WERI-Rb-1 (cell line): ENCODE measurements around the gene KCNT1.

Source experiments
- DNase-seq: peaks from one replicate; pipeline ENCODE4 v3.0.0-alpha.2; 2020
- H3K27ac ChIP-seq: fragments of 250-450 bp; sonication (Bioruptor Pico); 2 replicates; pipeline ENCODE4 v1.5.1; 2020; ENCODE audit warnings: mild to moderate bottlenecking, moderate library complexity
- H3K27me3 ChIP-seq: fragments of 250-450 bp; sonication (Bioruptor Pico); 2 replicates; pipeline ENCODE4 v1.5.1; 2021; ENCODE audit warnings: mild to moderate bottlenecking, low read depth, moderate library complexity; ENCODE audit not compliant: insufficient read depth, severe bottlenecking
- H3K36me3 ChIP-seq: fragments of 250-450 bp; sonication (Bioruptor Pico); 2 replicates; pipeline ENCODE4 v1.5.1; 2020; ENCODE audit warnings: mild to moderate bottlenecking, moderate library complexity
- H3K4me3 ChIP-seq: 2 replicates; pipeline ENCODE4 v1.5.1; 2011; ENCODE audit warnings: low read depth, mild to moderate bottlenecking, control low read depth, low read length
- H3K9me3 ChIP-seq: fragments of 250-450 bp; sonication (Bioruptor Pico); 2 replicates; pipeline ENCODE4 v1.5.1; 2021; ENCODE audit warnings: mild to moderate bottlenecking, moderate library complexity; ENCODE audit not compliant: severe bottlenecking
- TF ChIP-seq, protein P1 (sequence below): IDR thresholded peaks from 2 replicates; pipeline ENCODE4 v1.5.1; 2011; ENCODE audit warnings: low read depth, mild to moderate bottlenecking, control low read depth, inconsistent platforms, low read length

KCNT1 gene

DNA sequence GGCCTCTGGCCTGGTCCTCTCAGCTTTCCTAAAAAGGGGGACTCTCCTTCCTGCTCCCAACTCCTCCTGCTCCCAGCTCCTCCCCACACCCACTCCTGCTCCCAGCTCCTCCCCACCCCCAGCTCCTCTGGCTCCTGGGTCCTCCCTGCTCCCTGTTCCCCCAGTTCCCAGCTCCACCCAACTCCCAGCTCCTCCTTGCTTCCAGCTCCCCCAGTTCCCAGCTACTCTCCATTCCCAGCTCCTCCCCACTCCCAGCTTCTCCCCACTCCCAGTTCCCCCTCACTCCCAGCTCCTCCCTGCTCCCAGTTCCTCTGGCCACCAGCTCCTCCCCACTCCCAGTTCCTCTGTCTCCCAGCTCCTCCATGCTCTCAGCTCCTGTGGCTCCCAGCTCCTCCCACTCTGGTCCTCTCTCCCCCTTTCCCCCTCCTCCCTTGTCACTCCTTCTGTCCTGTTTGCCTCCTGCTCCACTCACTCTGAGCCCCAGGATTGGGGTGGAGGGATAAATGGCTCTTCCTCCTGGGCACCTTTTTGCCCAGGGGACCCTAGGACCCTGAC is 75.7 kb downstream of the KCNT1 start:
- H3K27me3 ChIP-seq, result no peaks in the 10 kb centered on the region
- no peak overlapping the region for H3K27ac ChIP-seq
- no peak for DNase-seq
- H3K9me3 ChIP-seq, result no peaks in the 10 kb centered on the region
- no peak overlapping the region for H3K4me3 ChIP-seq
- TF ChIP-seq, protein P1, sequence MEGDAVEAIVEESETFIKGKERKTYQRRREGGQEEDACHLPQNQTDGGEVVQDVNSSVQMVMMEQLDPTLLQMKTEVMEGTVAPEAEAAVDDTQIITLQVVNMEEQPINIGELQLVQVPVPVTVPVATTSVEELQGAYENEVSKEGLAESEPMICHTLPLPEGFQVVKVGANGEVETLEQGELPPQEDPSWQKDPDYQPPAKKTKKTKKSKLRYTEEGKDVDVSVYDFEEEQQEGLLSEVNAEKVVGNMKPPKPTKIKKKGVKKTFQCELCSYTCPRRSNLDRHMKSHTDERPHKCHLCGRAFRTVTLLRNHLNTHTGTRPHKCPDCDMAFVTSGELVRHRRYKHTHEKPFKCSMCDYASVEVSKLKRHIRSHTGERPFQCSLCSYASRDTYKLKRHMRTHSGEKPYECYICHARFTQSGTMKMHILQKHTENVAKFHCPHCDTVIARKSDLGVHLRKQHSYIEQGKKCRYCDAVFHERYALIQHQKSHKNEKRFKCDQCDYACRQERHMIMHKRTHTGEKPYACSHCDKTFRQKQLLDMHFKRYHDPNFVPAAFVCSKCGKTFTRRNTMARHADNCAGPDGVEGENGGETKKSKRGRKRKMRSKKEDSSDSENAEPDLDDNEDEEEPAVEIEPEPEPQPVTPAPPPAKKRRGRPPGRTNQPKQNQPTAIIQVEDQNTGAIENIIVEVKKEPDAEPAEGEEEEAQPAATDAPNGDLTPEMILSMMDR, result no peak
- H3K36me3 ChIP-seq, result no peaks in the 10 kb centered on the region

DNA sequence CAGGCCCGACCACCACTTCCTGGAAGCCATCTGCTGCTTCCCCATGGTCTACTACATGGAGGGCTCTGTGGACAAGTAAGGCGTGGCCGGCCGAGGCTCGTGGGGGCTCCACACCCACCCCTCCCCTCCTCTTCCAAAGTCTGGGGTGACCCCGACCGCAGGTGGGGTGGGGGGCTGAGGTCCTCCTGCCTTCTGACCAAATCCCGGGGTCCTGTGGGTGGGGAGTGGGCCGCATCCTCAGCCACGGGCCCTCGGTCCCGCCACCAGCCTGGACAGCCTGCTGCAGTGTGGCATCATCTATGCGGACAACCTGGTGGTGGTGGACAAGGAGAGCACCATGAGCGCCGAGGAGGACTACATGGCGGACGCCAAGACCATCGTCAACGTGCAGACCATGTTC is 76.4 kb downstream of the KCNT1 start:
- Histone ChIP-seq H3K27me3 (no peaks in the 10 kb centered on the region), H3K4me3 (no peak overlapping the region), H3K36me3 (no peaks in the 10 kb centered on the region), H3K9me3 (no peaks in the 10 kb centered on the region), H3K27ac (no peak overlapping the region)
- no peak for DNase-seq
- TF ChIP-seq, protein P1, result no peak

DNA sequence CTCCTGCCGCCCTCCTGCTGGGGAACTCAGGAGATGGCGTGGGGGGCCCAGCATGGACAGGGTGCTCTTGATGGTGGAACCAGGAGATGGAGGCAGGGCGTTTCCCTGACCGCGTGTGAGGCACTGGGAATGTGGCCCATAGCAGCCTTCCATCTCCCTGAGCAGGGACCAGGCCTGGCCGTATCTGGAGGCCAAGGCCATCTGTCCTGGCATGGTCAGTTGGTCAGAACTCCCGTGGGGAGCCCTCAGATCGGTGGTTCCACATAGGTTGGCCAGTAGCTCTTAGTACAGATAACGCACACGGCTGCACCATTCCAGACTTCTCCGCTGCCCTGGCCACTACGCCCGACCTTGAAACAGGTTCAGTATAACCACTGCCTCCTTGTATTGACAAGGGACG is 77.6 kb downstream of the KCNT1 start:
- Histone ChIP-seq H3K27me3 (no peaks in the 10 kb centered on the region), H3K27ac (no peak overlapping the region), H3K36me3 (no peaks in the 10 kb centered on the region), H3K9me3 (no peaks in the 10 kb centered on the region), H3K4me3 (no peak overlapping the region)
- TF ChIP-seq, protein P1, result no peak
- no peak for DNase-seq

DNA sequence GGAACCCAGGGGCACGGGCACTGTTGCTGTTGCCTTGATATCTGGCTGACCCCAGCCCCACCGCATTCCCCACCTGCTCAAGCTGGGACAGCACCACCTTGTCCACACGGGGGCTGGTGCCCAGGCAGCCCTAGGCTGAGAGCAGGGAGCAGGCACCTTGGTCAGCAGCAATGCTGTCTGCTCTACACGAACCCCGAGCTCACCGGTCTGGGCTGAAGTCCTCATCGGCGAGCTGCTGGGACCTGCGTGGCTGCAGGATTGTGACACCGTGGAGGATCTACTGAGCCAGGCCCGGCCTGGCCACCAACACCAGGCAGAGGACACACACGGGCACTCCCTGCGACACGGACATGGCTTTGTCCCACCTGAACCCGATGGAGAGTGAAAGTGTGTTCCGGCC is 78.1 kb downstream of the KCNT1 start:
- H3K4me3 ChIP-seq, result no peak overlapping the region
- no peak overlapping the region for H3K27ac ChIP-seq
- TF ChIP-seq, protein P1, result no peak
- H3K9me3 ChIP-seq, result no peaks in the 10 kb centered on the region
- no peaks in the 10 kb centered on the region for H3K36me3 ChIP-seq
- H3K27me3 ChIP-seq, result no peaks in the 10 kb centered on the region
- DNase-seq, result no peak

DNA sequence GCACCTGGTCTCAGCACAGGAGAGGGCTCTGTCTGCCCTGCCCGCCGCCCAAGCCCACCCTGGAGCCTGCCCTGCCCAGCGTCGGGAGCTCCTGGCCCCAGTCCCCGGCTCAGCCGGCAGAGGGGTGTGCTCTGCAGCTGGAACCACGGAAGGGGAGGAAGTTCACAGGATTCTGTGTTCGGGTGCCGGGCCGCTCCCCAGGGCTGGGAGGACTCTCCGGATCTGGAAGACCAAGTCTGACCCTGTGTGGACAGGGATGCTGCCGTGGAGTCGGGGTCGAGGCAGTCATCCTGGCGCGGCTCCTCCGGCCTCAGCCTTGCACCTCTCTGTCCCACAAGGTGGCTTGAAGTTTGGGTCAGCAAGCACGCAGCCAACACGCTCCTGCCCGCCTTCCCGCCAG is 78.6 kb downstream of the KCNT1 start:
- Histone ChIP-seq H3K27ac (no peak overlapping the region), H3K4me3 (no peak overlapping the region), H3K36me3 (no peaks in the 10 kb centered on the region), H3K9me3 (no peaks in the 10 kb centered on the region), H3K27me3 (no peaks in the 10 kb centered on the region)
- TF ChIP-seq, protein P1, result no peak
- no peak for DNase-seq

DNA sequence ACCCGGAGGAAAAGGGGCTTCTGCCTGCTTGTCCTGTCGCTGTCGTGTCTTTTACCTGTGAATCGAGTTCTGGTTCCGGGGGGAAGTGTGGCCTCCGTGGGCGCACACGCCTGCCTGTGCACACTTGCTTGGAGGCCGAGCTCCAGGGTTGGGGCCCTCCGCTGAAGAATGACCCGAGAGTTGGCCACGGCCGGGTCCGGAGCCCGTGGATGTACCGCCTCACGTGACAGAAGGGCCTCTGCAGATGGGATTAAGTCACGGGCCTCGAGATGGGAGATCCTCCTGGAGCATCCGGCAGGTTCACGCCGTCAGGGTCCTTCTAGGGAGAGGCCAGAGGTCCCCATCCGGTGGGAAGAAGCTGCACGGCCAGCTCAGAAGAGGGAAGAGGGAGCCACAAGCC is 81.0 kb downstream of the KCNT1 start:
- Histone ChIP-seq H3K27ac (no peak overlapping the region), H3K36me3 (no peaks in the 10 kb centered on the region), H3K27me3 (no peaks in the 10 kb centered on the region), H3K9me3 (no peaks in the 10 kb centered on the region), H3K4me3 (no peak overlapping the region)
- TF ChIP-seq, protein P1, result no peak
- DNase-seq, result no peak
